NCI-H1694 treated with DMSO at 0.1 percent for 48 hours (cell line): ENCODE results near the gene TEAD2.
"Not testable (repeated sequence)": the region's sequence is repeated elsewhere in the genome, so short reads cannot be mapped to it uniquely, and the experiment has no call there.

Experiments
- DNase-seq: peaks from one replicate; lab custom pipeline; 2025; lab: John Stamatoyannopoulos, UW

Gene TEAD2

DNA sequence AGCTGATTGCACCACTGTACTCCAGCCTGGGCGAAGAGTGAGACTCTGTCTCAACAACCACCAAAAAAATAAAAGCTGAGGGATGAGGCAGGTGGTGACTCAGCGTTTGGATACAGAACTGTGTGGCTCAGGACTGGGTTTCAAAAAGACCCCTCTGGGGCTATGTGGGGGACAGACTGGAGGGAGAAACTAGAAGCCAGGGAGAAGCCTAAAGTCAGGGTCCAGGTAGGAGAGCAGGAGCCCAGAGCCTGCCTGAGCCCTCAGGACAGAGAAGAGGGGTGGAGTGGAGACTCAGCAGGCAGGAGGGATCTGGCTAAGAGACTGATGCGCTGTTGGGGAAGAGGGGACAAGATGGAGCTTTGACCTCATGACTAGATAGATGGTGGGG lies 28.8 kb downstream of the TEAD2 start:
- no peak for DNase-seq

DNA sequence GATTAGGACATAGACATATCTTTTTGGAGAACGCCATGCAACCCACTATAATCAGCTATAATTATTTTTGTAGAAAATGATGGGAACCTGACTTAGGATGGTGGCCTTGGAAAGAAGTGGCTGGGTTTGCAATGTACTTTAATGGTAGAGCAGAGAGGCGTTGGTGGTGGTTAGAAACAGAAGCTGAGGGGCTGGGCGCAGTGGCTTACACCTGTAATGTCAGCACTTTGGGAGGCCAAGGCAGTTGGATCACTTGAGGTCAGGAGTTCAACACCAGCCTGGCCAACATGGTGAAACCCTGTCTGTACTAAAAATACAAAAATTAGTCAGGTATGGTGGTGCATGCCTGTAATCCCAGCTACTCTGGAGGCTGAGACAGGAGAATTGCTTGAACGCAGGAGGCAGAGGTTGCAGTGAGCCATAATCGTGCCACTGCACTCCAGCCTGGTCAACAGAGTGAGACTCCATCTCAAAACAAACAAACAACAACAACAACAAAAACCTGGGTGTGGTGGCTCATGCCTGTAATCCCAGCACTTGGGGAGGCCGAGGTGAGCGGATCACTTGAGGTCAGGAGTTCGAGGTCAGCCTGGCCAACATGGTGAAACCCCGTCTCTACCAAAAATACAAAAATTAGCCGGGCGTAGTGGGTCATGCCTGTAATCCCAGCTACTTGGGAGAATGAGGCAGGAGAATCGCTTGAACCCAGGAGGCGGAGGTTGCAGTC lies 29.4 kb downstream of the TEAD2 start:
- not testable (repeated sequence) for DNase-seq

DNA sequence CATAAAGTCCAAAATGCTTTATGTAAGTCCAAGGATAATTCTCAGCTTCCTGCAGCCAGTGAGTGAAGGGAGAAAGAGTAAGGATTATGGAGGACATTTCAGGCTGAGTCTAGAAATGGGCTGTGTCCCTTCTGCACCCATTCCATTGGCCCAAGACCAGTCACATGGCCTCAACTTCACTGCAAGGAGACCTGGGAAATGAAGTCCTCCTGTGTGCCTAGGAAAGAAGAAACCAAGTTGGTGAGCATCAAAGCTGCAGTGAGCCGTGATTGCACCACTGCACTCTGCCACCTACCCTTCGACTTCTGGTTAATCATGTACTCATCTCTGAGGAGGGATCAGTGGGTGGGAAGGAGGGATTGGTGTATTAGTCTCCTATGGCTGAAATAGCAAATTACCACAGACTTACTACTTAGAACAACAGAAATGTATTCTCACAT lies 30.6 kb downstream of the TEAD2 start:
- DNase-seq, result peak; percentile 16

DNA sequence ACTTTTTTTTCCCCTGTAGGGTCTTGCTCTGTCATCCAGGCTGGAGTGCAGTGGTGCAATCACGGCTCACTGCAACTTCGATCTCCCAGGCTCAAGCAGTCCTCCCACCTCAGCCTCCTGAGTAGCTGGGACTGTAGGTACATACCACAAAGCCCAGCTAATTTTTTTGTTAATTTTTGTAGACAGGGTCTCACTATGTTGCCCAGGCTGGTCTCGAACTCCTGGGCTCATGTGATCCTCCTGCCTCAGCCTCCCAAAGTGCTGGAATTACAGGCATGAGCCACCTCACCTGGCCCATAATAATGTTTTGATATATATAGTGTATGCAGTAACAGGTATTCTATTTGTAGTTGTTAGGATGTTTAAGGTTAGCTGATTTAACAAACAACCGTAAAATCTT lies 31.0 kb downstream of the TEAD2 start:
- DNase-seq, result not testable (repeated sequence)

DNA sequence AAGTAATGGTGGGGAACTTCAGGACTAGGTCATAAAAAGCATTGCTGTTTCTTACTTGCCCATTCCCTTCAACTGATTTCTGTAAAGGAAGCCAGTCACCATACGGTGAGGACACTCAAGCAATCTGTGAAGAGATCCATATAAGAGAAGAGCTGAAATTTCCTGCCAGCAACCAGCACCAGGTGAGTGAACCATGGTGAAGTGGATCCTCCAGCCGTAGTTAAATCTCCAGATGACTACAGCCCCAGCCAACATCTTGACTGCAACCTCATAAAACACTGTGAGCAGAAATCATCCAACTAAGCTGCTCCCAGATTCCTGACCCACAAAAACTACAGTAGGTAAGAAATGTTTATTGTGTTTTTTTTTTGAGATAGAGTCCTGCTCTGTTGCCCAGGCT lies 33.5 kb downstream of the TEAD2 start:
- no peak for DNase-seq

DNA sequence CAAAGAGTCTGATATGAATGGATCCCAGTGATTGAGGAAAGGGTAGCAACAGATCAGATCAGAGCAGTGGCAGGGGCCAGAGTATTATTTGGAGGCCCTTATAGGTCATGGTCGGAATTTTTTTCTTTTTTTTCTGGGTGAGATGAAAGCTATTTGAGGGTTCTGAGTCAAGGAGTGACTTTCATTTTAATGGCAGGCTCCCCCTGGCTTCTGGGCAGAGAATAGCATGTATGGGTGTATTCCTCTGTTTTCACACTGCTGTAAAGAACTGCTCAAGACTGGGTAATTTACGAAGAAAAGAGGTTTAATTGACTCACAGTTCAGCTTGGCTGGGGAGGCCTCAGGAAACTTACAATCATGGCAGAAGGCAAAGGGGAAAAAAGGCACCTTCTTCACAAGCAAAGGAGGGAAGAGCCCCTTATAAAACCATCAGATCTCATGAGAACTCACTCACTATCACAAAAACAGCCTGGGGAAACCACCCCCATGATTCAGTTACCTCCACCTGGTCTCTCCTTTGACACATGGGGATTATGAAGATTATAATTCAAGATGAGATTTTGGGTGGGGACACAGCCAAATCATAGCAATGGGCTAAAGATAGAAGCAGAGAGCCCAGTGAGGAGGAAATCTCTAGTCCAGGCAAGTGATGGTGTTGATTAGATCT lies 34.2 kb downstream of the TEAD2 start:
- DNase-seq, result peak; percentile 10

DNA sequence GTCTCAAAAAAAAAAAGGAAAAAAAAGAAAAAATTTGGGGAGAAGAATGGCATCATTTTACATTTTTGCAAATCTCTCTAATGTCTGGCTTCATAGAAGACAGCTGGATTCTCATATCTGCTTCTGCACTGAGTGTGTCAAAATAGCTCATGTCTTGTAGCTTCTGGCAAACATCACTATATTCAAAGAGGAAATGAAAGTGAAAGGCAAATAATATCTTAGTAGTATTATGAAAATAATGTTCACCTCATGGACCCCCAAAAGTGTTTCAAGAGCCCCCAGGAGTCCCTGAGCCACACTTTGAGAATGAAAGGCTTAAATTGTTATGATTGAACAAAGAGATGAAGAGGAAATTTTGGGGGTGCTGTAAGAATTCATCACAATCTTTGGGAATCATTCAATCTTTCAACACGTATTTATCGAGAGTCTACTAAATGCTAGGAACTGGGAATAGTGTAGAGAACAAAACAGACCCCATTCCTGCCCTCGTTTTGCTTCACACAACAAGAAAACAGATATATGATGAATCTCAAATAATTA lies 36.0 kb downstream of the TEAD2 start:
- no peak for DNase-seq

DNA sequence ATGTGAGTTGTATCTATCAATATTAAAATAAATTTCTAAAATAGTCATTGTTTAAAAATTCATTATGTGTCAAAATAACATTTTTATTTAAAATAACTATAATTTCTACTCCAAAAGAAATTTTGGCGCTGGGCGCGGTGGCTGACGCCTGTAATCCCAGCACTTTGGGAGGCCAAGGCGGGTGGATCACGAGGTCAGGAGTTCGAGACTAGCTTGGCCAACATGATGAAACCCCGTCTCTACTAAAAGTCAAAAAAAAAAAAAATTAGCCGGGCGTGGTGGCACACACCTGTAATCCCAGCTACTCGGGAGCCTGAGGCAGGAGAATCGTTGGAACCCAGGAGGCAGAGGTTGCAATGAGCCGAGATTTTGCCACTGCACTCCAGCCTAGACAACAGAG lies 36.5 kb downstream of the TEAD2 start:
- DNase-seq, result not testable (repeated sequence)

DNA sequence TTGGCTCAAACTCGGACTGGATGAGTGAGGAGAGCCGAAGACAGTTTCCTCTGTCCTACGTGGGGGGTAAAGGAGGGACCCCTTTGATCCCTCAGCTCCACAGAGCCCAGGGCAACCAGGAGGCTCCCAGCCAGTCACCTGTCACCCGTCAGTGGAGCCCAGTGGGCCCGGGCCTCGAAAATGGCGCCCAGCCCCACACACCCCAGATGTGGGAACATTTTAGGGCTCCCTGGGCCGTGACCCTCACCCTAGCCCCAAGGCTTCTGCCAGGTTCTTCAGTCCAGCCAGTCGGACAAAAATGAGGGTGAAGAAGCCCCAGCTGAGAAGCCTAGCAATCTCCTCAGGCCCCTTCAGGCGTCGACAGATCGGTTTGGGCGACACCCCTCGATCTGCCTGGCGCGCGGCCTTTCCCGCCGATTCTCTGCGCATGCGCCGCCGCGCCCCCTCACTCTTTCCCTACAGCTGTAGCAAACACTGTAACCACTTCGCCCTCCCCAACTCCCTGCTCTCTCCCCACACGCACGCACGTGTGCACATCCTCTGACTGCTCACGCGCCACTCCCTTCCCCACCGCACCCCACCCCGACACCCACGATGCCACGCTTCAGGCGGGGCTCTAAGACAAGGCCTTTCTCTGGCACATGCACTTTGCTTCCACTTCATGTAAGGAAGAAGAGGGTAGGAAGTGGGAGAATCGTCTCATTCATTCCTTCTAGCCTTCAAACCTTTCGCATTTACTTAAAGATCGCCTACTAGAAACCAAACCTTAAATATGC lies 37.2 kb downstream of the TEAD2 start, which contains the start of gene SLC6A16:
TSS of gene SLC6A16 (minus strand) at position 391 of the 776 bp plus-strand sequence. CDS start 13,844 bp downstream, outside the sequence.
- no peak for DNase-seq

DNA sequence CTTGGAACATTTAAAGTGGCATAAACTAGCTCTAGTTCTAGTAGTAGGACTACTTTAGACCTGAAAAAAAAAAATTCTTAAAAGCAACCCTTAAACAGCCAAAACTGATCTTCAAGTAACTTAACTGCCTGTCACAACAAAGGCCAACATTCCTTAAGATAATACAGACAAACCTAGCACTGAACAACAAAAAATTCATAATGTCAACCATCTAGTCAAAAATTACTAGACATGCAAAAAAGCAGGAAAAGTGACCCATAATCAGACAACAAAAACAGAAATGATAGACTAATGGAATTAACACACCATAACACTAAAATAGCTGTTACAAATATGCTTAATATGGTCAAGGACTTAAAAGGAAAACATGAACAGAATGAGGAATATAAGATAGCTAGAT lies 43.9 kb downstream of the TEAD2 start:
- DNase-seq, result no peak

DNA sequence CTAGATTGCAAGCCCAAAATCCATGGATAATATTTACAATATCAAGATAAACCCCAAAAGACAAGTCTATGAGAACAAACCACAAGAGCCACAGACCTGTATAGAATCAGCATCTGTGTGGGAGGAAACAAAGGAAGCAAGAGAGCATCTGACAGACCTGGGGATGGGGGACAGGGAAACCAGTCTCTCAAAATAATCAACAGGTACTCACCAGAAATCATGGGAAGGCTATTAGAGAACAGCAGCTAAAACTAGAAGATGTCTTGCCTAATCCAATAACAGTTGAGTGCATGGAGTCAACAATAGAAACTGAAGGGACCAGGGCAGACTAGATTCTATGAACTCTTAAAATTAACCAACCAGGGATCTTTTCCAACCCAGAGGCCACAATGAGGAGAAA lies 45.9 kb downstream of the TEAD2 start:
- DNase-seq, result no peak

DNA sequence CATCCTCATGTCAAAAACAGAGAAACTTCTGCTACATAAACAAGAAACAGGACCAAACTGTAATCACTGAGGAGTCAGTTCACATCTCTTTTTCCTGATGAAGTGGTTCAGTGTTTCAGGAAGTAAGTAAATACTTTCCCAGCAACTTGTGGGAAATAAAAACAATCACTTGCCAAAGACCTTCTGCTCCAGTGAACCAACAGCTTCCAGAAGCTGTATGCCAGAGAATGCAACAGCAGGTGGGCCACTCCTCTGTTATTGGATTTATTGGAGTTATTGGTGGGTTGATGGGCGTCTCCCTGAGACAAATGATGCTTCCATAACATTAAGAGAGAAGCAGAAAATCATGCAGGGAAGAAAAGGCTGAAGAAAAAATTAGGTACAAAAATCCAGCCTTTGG lies 47.1 kb downstream of the TEAD2 start:
- DNase-seq, result no peak

DNA sequence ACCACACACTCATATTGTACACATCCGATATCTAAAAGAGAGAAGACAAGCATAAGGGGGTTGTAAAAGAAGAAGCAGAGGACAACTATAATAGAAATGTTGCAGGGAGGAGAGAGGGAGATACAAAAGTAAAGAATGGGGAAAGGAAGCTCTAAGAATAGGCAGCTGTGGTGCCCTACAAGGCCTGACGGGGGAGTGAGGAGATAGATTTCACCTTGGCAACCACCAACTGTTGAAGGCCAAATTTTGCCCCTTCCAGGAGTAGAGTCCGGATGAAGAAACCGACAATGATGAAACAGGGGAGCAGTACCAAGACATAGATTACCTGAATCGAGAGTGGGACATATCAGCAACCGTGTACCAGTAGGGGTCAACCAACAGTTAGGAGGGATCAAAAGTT lies 53.1 kb downstream of the TEAD2 start:
- DNase-seq, result no peak

DNA sequence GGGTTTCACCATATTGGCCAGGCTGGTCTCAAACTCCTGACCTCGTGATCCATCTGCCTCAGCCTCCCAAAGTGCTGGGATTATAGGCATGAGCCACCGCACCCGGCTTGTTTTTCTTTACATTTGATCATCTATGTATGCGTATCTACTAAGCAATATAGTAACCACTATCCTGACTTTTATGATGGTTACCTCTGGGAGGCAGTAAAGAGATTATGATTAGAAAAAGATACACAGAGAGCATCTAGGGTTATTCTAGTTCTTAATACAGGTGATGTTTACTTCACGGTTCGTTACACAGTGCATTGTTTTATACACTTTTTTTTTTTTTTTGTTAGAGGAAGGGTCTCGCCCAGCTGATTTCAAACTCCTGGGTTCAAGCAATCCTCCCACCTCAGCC lies 55.5 kb downstream of the TEAD2 start:
- peak; percentile 1 for DNase-seq

DNA sequence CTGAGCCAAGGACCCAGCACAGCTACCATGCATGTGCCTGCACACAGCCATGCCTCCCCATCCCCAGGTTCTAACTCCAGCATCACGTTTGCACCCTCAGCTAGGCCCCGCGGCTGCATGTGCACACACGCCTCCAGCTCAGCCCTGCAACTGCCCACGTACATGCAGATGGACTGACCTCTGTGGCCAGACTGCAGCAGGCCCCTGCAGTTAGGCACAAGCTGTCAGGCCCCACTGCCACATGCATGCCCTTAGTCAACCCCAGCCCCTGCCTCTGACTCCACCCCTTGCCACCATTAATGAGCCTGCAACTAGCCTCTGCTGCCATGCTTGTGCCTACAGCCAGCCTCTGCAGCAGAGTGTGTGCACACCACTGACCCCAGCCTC lies 60.4 kb downstream of the TEAD2 start:
- DNase-seq, result no peak

DNA sequence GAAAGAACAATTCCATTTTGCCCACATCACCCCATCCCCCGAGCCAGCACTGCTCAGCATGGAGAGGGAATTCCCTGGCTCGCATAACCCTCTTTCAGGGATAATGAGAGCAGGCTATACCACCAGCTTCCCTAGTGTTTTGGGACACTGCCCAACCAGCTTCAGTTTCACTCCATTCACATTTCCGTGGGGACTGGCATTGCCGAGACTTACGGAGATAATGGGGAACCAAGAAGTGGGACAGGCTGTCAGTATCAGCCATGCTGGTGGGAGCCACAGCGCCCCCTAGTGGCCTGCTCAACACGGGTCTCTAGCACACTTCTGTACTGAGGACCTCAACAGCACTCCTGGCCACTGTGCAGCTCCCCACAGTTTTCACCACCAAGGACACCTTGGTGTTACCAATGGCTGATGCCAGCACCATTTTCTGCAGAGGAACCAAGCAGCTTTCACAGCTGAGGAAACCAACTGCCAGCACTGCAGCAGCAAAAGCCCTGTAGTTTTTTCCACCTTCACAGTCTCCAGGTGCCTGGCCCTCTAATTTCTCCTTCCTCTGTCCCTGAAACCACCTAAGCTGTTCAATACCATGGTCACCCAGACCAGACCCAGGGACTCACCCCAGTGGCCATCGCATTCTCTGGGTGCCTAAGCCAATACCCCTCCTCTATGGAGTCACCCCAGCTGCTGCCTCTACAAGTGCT lies 60.9 kb downstream of the TEAD2 start:
- peak; percentile 81 for DNase-seq

DNA sequence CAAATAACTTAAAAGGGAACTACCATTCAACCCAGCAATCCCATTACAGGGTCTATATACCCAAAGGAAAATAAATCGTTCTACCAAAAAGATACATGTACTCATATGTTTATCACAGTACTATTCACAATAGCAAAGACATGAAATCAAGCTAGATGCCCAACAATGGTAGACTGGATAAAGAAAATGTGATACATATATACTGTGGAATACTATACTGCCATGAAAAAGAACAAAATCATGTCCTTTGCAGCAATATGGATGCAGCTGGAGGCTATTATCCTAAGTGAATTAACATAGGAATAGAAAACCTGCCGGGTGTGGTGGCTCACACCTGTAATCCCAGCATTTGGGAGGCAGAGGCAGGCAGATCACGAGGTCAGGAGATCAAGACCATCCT lies 63.6 kb downstream of the TEAD2 start:
- not testable (repeated sequence) for DNase-seq

DNA sequence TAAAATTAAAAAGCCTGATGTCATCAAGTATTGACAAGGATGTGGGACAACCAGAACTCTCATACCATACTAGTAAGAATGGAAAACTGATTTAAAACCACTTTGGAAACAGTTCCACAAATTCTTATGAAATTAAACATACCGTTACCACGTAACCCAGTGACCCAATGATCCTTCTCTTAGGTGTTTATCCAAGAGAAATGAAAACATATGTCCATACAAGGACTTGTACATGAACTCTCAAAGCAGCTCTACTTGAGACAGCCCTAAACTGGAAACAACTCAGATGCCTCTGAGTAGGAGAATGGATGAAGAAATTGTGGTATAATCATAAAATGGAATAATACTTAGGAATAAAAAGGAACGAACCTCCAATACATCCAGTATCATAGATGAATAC lies 64.8 kb downstream of the TEAD2 start:
- DNase-seq, result no peak

DNA sequence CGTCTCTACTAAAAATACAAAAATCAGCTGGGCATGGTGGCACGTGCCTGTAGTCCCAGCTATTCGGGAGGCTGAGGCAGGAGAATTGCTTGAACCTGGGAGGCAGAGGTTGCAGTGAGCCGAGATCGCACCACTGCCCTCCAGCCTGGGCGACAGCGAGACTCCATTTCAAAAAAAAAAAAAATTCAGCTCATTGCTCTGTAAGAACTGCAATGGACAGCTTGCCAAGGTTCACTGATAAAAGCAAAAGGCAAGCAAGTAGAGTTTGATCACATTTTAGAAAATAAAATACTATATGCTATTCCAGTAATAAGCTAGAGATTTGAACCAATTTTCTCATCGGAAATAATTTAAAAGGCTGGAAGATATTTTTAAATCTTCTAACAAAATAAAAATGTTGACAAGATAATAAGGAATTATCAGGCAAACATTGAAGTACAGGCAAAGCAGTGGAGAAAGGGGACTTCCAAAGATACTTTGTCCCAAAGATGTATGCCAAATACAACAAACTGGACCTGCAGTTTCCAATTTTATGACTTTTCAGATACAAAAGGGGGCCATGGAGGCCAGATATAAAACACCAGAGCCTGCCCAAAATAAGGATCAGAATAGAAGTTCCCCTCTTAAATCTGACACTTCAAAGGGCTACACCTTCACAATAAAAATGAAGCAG lies 66.9 kb downstream of the TEAD2 start:
- DNase-seq, result no peak

DNA sequence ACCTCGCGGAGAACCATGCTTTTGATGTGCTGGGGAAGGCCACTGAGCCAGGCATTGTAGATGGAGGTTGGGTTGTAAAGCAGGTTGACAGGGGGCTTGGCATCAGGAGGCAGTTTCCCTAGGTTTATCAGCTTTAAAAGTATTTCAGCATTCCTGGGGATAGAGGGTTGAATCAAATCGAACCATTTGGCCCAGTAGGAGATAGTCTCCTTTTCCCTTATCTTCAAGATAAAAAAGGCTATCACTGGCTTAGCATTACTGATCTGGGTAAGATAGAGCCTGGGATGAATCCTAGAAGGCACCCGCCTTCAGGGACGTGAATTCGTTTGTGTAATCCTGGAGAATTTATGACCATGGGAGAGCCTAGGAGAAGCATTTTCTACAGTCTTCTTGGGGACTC lies 67.8 kb downstream of the TEAD2 start:
- DNase-seq, result no peak
